H1 (cell line): Measurements from ENCODE around the gene OSGEP. TPM values are rescaled to one million over a fixed set of nuclear protein-coding genes. Genes with fewer than 3 reads are reported as not detected.

Experiments
- CTCF ChIA-PET: fragments of 300-600 bp; sonication (Branson Sonifier 250); formaldehyde crosslinking; loops from one replicate; lab custom pipeline; 2021; ENCODE audit not compliant: partially characterized antibody; lab: Charles Lee
- POLR2A ChIA-PET: fragments of 300-600 bp; sonication (Branson Sonifier 250); formaldehyde crosslinking; loops from one replicate; lab custom pipeline; 2021; ENCODE audit warnings: inconsistent platforms; ENCODE audit not compliant: partially characterized antibody; lab: Charles Lee
- DNase-seq, 2 experiments: peaks; one replicate each; pipeline versions ENCODE4 v3.0.0 to v3.0.0-alpha.2; 2010 to 2022; ENCODE audit warnings: low spot score in 2 of 2, low read depth in 1 of 2, mixed read lengths in 1 of 2
- FAIRE-seq: peaks from 2 replicates; lab custom pipeline; 2011; peaks lifted over from hg19 to GRCh38; lab: Jason Lieb, UNC
- H2AFZ ChIP-seq: 2 replicates; pipeline ENCODE4 v1.8.1; 2012; ENCODE audit warnings: low read length, inconsistent platforms
- H2AK5ac ChIP-seq: 2 replicates; pipeline ENCODE4 v1.6.1; 2013; ENCODE audit warnings: low read depth, low read length
- H2BK120ac ChIP-seq: replicated peaks from 2 replicates; pipeline ENCODE3; 2013; ENCODE audit warnings: low read depth, low read length, inconsistent platforms
- H2BK12ac ChIP-seq: 2 replicates; pipeline ENCODE4 v1.6.1; 2013; ENCODE audit warnings: low read depth, low read length
- H2BK15ac ChIP-seq: 2 replicates; pipeline ENCODE4 v1.6.1; 2013; ENCODE audit warnings: low read length
- H2BK20ac ChIP-seq: 2 replicates; pipeline ENCODE4 v1.6.1; 2013; ENCODE audit warnings: low read length
- H2BK5ac ChIP-seq: 2 replicates; pipeline ENCODE4 v1.6.1; 2013; ENCODE audit warnings: low read depth, low read length
- H3K14ac ChIP-seq: 2 replicates; pipeline ENCODE4 v1.6.1; 2013; ENCODE audit warnings: inconsistent platforms; ENCODE audit not compliant: insufficient read length
- H3K18ac ChIP-seq: 2 replicates; pipeline ENCODE4 v1.6.1; 2013; ENCODE audit warnings: low read length; ENCODE audit errors: extremely low read depth
- H3K23ac ChIP-seq: 2 replicates; pipeline ENCODE4 v1.6.1; 2013; ENCODE audit warnings: inconsistent platforms; ENCODE audit not compliant: insufficient read length
- H3K23me2 ChIP-seq: 2 replicates; pipeline ENCODE4 v1.6.1; 2013; ENCODE audit warnings: low read depth, low read length
- H3K27ac ChIP-seq: 2 replicates; pipeline ENCODE4 v1.6.1; 2011; ENCODE audit warnings: low read depth, low read length, inconsistent platforms
- H3K27me3 ChIP-seq, 4 experiments: replicated peaks in 1 of 4; 1 replicate in 1 of 4; 2 replicates in 3 of 4; pipeline versions ENCODE4 v1.6.1 to v1.8.1; 2011 to 2013; ENCODE audit warnings: low read length in 3 of 4, mild to moderate bottlenecking in 3 of 4, inconsistent platforms in 2 of 4, mixed read lengths in 2 of 4, moderate library complexity in 1 of 4; ENCODE audit not compliant: control insufficient read depth in 3 of 4, insufficient read depth in 3 of 4; ENCODE audit errors: extremely low read depth in 1 of 4
- H3K36me3 ChIP-seq, 4 experiments: 2 replicates each; pipeline versions ENCODE4 v1.6.1 to v1.8.1; 2011 to 2013; ENCODE audit warnings: mild to moderate bottlenecking in 4 of 4, low read length in 3 of 4, moderate library complexity in 2 of 4, control low read depth in 1 of 4, inconsistent platforms in 1 of 4; ENCODE audit not compliant: insufficient read depth in 4 of 4, control insufficient read depth in 2 of 4
- H3K4ac ChIP-seq: replicated peaks from 2 replicates; pipeline ENCODE3; 2013; ENCODE audit warnings: low read length, low read depth, mixed read lengths, inconsistent platforms; ENCODE audit not compliant: insufficient read length
- H3K4me1 ChIP-seq, 4 experiments: replicated peaks in 1 of 4; 1 replicate in 1 of 4; 2 replicates in 3 of 4; pipeline versions ENCODE4 v1.6.1 to v1.8.1; 2011 to 2013; ENCODE audit warnings: low read length in 3 of 4, inconsistent platforms in 2 of 4, mixed read lengths in 1 of 4; ENCODE audit not compliant: insufficient read depth in 4 of 4, control insufficient read depth in 3 of 4
- H3K4me2 ChIP-seq, 2 experiments: 2 replicates each; pipeline versions ENCODE4 v1.6.1 to v1.8.1; 2011 to 2013; ENCODE audit warnings: low read depth in 2 of 2, low read length in 2 of 2, control low read depth in 1 of 2, inconsistent platforms in 1 of 2, mild to moderate bottlenecking in 1 of 2; ENCODE audit not compliant: insufficient read depth in 1 of 2
- H3K4me3 ChIP-seq, 4 experiments: fragments of 200-600, 300-600 bp in 1 of 4; sonication (generic), shearing (Covaris generic), sonication (Bioruptor Twin) in 1 of 4; 2 replicates each; pipeline versions ENCODE4 v1.5.1 to v1.8.1; 2011 to 2016; ENCODE audit warnings: low read length in 4 of 4, low read depth in 3 of 4, control low read depth in 2 of 4, inconsistent platforms in 2 of 4, mild to moderate bottlenecking in 2 of 4, mixed read lengths in 1 of 4, moderate library complexity in 1 of 4; ENCODE audit not compliant: insufficient read depth in 2 of 4; ENCODE audit errors: extremely low read depth in 1 of 4
- H3K56ac ChIP-seq: replicated peaks from 2 replicates; pipeline ENCODE3; 2013; ENCODE audit warnings: low read depth, mild to moderate bottlenecking, mixed read lengths, low read length, inconsistent platforms; ENCODE audit not compliant: insufficient read length
- H3K79me1 ChIP-seq: 2 replicates; pipeline ENCODE4 v1.6.1; 2013; ENCODE audit warnings: low read depth, low read length, control low read depth
- H3K79me2 ChIP-seq, 2 experiments: 2 replicates each; pipeline versions ENCODE4 v1.6.1 to v1.8.1; 2012 to 2013; ENCODE audit warnings: low read length in 2 of 2, mild to moderate bottlenecking in 2 of 2, inconsistent platforms in 1 of 2; ENCODE audit not compliant: insufficient read depth in 2 of 2, control insufficient read depth in 1 of 2
- H3K9ac ChIP-seq, 4 experiments: replicated peaks in 1 of 4; 1 replicate in 1 of 4; 2 replicates in 3 of 4; pipeline versions ENCODE4 v1.6.1 to v1.8.1; 2011 to 2013; ENCODE audit warnings: low read depth in 3 of 4, low read length in 3 of 4, control low read depth in 2 of 4, mild to moderate bottlenecking in 2 of 4, moderate library complexity in 2 of 4, inconsistent platforms in 1 of 4; ENCODE audit errors: extremely low read depth in 1 of 4
- H3K9me3 ChIP-seq, 2 experiments: 2 replicates each; pipeline versions ENCODE4 v1.6.1 to v1.8.1; 2012 to 2013; ENCODE audit warnings: mild to moderate bottlenecking in 2 of 2, moderate library complexity in 2 of 2, control low read depth in 1 of 2, inconsistent platforms in 1 of 2, low read depth in 1 of 2, low read length in 1 of 2, mixed read lengths in 1 of 2; ENCODE audit not compliant: insufficient read depth in 2 of 2
- H4K20me1 ChIP-seq, 2 experiments: replicated peaks in 1 of 2; 2 replicates each; pipeline versions ENCODE3 to v1.8.1; 2011 to 2013; ENCODE audit warnings: inconsistent platforms in 2 of 2, low read length in 2 of 2, mild to moderate bottlenecking in 1 of 2; ENCODE audit not compliant: insufficient read depth in 2 of 2, control insufficient read depth in 1 of 2
- H4K5ac ChIP-seq: 2 replicates; pipeline ENCODE4 v1.6.1; 2013; ENCODE audit warnings: low read length, low read depth, mixed read lengths, inconsistent platforms; ENCODE audit not compliant: insufficient read length
- H4K8ac ChIP-seq: 2 replicates; pipeline ENCODE4 v1.8.0; 2013; ENCODE audit warnings: mild to moderate bottlenecking, moderate library complexity, low read length, inconsistent platforms; ENCODE audit not compliant: insufficient read depth; ENCODE audit errors: extremely low read depth
- H4K91ac ChIP-seq: replicated peaks from 2 replicates; pipeline ENCODE3; 2013; ENCODE audit warnings: low read length, mixed read lengths, inconsistent platforms; ENCODE audit not compliant: insufficient read length
- CHD2 ChIP-seq: IDR thresholded peaks from 2 replicates; pipeline ENCODE4 v1.6.1; 2012; ENCODE audit warnings: low read length, improper control_type of control experiment
- GABPA ChIP-seq: IDR thresholded peaks from 2 replicates; pipeline ENCODE4 v1.6.1; 2011; ENCODE audit warnings: mild to moderate bottlenecking, low read length, moderate library complexity, borderline replicate concordance; ENCODE audit not compliant: insufficient read depth
- NANOG ChIP-seq: IDR thresholded peaks from 2 replicates; pipeline ENCODE4 v1.6.1; 2011; ENCODE audit warnings: low read length, low read depth, mild to moderate bottlenecking, inconsistent platforms; ENCODE audit not compliant: insufficient read depth, poor library complexity, severe bottlenecking
- NRF1 ChIP-seq: IDR thresholded peaks from 2 replicates; pipeline ENCODE4 v1.6.1; 2011; ENCODE audit warnings: mild to moderate bottlenecking, low read depth, low read length, improper control_type of control experiment
- SIRT6 ChIP-seq: IDR thresholded peaks from one replicate; pipeline ENCODE4 v1.7.1; 2012; ENCODE audit warnings: low read length, inconsistent platforms
- TBP ChIP-seq: IDR thresholded peaks from 2 replicates; pipeline ENCODE4 v1.6.1; 2011; ENCODE audit warnings: low read depth, low read length, improper control_type of control experiment
- WGBS, 2 experiments: shearing (Covaris generic) in 1 of 2; methylation state at CpG; one replicate each; pipeline versions ENCODE4 v1.1.6 to v1.1.7; 2013 to 2015; ENCODE audit warnings: low lambda C conversion rate in 2 of 2, mixed read lengths in 2 of 2, inconsistent platforms in 1 of 2, low coverage in 1 of 2, missing lambda C conversion rate in 1 of 2; ENCODE audit not compliant: insufficient replicate concordance in 2 of 2, insufficient coverage in 1 of 2, insufficient read length in 1 of 2; ENCODE audit errors: extremely low coverage in 1 of 2, missing lambda C conversion rate in 1 of 2; 5-methylcytosine and 5-hydroxymethylcytosine counted together
- polyA plus RNA-seq, 7 experiments: library from polyadenylated mRNA; depleted of rRNA in 3 of 7; stranded (reverse) in 5 of 7; unstranded in 2 of 7; fragments of >200 nt in 5 of 7; fragments of 200-250 nt in 2 of 7; gene quantifications; 1 replicate in 5 of 7; 2 replicates in 1 of 7; 4 replicates in 1 of 7; pipeline versions ENCODE4 v1.2.1 to v1.2.3, GENCODE V29; 2011 to 2013; ENCODE audit warnings: missing spikeins in 2 of 7, mixed read lengths in 2 of 7
- total RNA-seq: library from RNA; stranded (reverse); fragmentation: NEBNext Ultra II Directional; extraction: Animal tissue kit (Norgen Biotek cat#: 25700); gene quantifications from 2 replicates; pipeline ENCODE4 v1.2.1, GENCODE V29; 2021

The OSGEP gene
- total and polyA plus RNA-seq, 2 of the 8 experiments (the other 6 are each of a cell fraction or from before 2014, with no cell fraction given), result 34.4 to 78.6 TPM

DNA sequence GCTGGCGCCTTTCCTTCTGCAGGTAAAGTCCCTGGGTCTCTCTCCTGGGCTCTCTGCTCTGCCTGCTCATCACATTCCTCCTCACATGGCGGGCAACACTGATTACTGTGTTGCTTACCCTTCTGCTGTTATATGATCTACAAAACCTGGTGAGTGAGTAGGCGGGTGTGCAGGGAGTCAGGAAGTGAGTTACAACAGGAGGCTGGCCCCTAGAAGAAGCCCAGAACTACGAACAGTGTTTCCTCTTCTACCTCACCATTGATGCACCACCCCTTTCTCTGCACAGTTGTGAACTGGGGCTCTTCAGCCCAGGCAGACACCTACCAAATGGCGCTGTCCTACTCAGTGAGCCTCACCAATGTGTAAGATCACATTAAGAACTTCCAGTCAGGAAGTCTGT lies 13.7 kb downstream of the OSGEP start:
- Histone ChIP-seq H3K18ac (no peak overlapping the region), H4K91ac (no peak overlapping the region), H3K79me2 (no peaks in the 10 kb centered on the region), H4K8ac (no peak overlapping the region), H2BK12ac (no peak overlapping the region), H2BK5ac (no peak overlapping the region), H3K79me1 (no peaks in the 10 kb centered on the region), H4K20me1 (no peaks in the 10 kb centered on the region), H3K9me3 (no peaks in the 10 kb centered on the region), H3K27me3 (peaks cover 0 to 5% (median 2%) of the 10 kb centered on the region in 4 experiments; a peak in 4 of 7 replicates), H2BK120ac (no peak overlapping the region), H3K36me3 (peaks cover 5 to 9% (median 7%) of the 10 kb centered on the region in 4 experiments), H3K4ac (no peak overlapping the region), H3K4me1 (peaks cover 0 to 3% (median 2%) of the 10 kb centered on the region in 4 experiments; a peak in 3 of 7 replicates), H3K23me2 (no peaks in the 10 kb centered on the region), H3K56ac (no peak overlapping the region), H3K4me3 (no peak overlapping the region), H2AK5ac (no peak overlapping the region), H4K5ac (no peak overlapping the region), H3K4me2 (no peak overlapping the region), H2BK15ac (no peak overlapping the region), H3K23ac (no peak overlapping the region), H2AFZ (no peak overlapping the region), H3K27ac (no peak overlapping the region), H2BK20ac (no peak overlapping the region), H3K14ac (no peak overlapping the region), H3K9ac (no peak overlapping the region)
- TF ChIP-seq TBP, result no peak
- TF ChIP-seq GABPA, result no peak
- TF ChIP-seq SIRT6, result no peak
- TF ChIP-seq NRF1, result no peak
- TF ChIP-seq NANOG, result no peak
- no peak for TF ChIP-seq CHD2
- CTCF ChIA-PET, result interaction anchor here (0.9 kb wide), 1 partner anchor 172 kb away, joined by 4 read pairs; no protein-coding TSS in a partner anchor
- 80% methylated on average over 5 of the region's 5 CpGs; no CpG with 5 or more reads in 1 of the 2 experiments for WGBS, 2 experiments
- POLR2A ChIA-PET, result interaction anchor here (0.7 to 8.2 kb wide), 7 partner anchors 11 to 98 kb away, joined by 3 to 68 read pairs (median 3); partner anchors contain the start of genes APEX1, OSGEP and TEP1
- DNase-seq (no peak), FAIRE-seq (no peak)
